ENCODE measurements around the gene EGFL7.

The EGFL7 gene

DNA sequence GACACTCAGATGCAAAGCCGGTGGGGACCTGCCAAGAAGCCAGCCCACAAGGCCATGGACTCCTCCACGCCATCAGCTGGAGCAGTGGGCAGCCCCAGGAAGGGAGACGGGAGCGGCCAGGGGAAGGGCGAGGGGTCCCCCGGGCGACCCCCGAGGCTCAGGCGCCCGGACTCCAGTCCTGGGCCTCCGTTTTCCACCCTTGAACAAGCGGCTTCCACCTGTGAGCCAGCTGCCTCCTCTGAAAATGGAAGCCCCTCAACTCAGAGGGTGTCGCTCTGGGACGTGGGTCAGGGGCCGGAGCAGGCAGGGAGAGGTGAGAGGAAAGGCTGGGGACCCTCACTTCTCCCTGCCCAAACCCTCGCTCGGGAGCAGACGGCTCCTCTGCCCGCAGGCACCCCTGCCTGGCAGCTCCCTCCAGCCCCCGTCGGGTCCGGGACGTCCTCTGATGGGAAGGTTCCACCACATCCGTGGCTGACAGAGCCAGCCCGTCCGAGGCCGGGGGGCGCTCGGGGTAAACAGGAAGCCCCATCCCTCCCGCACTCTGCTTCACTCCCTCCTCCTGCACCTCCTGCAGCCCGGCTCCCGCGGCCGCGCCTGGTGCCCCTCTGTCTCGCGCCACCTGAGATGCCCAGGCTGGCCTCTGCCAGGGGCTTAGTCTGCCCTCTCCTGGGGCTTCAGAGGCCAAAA is 3.7 kb upstream of the EGFL7 start:
- DNase-seq (ENCODE audit: low read depth, low spot score): no peak
- no peak overlapping the region for H3K27ac ChIP-seq

DNA sequence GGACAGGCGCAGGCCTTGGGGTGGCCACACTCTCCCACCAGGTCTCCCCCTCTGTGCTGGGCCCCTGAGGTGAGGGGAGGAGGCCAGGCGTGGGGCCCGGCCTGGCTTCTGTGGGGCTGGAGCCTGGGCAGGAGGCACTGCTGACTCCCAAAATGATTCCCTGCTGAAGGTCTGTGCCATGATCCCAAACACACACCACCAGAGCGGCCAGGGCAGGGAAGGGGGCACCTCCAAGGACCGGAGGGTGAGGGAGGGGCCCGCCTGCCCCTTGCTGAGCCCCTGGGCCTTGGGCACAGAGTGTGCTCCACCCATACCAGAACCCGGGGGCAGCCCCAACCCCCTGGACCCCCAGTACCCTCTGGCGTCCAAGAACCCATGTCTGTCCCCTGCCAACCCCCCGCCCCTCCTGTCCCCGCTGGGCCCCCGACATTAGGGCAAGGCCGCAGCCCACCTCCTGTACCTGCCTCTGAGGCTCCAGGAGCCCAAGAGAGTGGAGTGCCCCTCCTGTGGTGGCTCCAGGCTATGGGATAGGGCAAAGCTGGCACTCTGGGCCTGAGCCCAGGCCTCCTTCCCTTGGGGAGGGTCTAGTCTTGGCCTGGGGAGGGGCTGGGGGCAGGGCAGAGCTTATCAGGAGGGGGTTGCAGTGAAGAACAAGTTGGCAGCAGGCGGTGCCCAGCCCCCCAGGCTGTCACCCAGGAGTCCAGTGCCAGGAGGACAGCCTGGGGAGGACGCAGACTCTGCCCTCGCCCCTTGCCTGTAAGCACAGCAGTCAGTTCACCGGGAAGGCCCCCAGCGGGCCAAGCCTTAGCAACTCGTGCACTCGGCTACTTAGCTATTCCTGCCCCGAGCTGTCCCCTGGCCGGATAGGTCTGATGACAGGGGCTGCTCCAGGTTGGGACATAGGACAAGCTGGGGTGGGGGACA is 2.6 kb upstream of the EGFL7 start:
- no peak for DNase-seq (ENCODE audit: low read depth, low spot score)
- no peak overlapping the region for H3K27ac ChIP-seq

DNA sequence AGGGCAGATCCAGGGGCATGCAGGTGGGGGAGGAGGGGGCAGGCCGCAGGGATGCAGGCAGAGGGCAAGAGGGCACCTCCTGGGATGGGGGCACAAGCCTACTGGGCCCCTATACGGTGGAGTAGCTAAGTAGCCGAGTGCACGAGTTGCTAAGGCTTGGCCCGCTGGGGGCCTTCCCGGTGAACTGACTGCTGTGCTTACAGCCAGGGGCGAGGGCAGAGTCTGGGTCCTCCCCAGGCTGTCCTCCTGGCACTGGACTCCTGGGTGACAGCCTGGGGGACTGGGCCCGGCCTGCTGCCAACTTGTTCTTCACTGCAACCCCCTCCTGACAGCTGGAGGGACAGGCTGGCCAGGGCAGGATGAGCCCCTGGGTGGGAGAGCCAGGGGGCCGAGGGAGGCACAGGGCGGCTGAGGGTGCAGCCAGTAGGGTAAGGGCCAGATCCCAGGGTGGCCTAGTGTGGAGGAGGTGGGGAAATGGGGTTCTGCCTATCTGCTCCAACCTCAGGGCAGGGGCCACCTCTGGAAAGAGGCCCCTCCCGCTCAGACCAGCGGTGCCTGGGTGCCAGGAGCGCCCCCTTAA is 1.7 kb upstream of the EGFL7 start:
- H3K27ac ChIP-seq: no peak overlapping the region
- no peak for DNase-seq (ENCODE audit: low read depth, low spot score)

DNA sequence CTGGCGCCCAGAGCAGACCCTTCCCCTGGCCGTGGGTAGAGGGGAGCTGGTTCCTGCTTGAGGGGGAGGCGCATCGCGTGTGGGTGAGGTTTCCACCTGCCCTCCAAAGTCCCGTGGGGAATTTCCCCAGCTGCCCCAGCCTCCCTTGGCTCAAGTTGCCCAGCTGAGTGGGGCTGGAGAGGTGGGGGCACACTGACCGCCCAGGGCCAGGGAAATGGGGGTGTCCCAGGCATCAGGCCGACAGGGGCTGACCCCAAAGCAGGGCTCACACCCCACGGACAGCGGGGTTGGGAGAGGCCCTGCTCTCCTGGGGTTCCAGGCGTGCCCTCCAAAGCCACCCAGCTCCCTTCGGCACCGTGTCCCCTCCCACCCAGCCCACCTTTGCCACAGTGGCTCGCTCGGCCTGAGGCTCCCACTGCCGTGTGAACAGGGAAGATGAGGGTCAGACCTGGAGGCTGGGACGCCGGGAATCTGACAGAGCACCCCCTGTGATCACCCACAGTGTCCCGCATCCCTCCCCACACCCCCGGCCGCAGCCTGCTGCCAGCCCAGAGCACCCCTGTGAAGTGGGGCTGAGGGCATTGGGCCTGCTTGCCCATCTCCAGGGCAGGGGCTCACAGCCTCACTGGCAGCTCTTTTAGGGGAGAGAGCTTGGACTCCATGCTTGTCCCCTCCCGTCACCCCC is 933 bp upstream of the EGFL7 start:
- H3K27ac ChIP-seq: no peak overlapping the region
- no peak for DNase-seq (ENCODE audit: low read depth, low spot score)

DNA sequence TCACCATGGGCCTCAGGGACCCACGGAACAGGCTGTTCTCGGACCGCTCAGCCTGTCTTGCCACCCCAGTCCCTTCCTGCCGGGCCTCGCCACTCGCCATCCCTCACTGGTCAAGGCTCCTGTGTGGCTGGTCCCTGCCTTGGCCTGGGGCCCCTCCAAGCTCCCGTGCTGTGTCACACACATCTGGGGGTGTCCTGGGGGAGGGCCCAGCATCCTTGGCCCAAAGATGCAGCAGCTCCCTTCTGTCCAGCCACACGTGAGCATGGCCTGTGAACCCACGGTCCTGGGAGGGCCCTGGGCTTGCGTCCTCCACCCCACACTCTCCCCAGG is 425 bp upstream of the EGFL7 start:
- no peak overlapping the region for H3K27ac ChIP-seq
- DNase-seq (ENCODE audit: low read depth, low spot score): no peak

- H3K27ac ChIP-seq: no peak overlapping the region
Measured at GRCh38 chr9:136664000-136664915, 1.5 kb downstream of the EGFL7 start.

GRCh38 chr9:136665111-136665703 is 2.5 kb downstream of the EGFL7 start:
- H3K27ac ChIP-seq: no peak overlapping the region
- DNase-seq (ENCODE audit: low read depth, low spot score): no peak

More at GRCh38 chr9:136664000-136664915, 1.5 kb downstream of the EGFL7 start:
- no peak for DNase-seq (ENCODE audit: low read depth, low spot score)

DNA sequence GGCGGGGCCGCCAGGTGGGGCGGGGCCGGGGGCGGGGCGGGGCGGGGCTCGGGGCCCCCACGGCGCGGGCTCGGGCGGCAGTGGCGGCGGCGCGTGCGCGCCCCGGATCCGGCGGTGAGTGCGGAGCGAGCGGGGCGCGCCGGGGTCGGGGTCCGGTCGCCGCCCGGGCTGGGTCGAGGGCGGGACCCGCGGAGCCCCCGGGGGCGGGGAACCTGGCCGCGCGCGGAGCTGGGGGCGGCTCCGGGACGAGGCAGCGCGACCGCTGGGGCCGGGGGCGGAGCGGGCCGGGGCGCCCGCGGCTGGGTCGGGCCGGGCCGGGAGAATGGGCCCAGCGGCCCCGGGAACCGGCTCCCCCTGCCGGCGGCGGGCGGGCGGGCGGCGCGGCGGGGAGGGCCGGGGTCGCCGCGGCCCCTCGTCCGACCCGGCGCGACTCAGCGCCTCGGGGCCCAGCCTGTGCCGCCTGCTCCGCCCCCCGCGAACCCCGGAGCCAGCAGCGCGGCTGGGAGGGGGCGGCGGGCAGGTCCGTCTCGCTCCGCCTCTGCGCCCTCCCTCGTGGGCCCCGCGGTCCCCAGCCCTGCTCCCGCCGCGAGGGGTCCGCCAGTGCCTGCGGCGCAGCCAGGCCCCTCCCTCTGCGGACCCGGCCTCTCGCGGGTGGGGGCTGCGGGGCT is 3.1 kb downstream of the EGFL7 start:
- no peak overlapping the region for H3K27ac ChIP-seq
- DNase-seq (ENCODE audit: low read depth, low spot score): no peak

GRCh38 chr9:136666372-136667213 is 3.9 kb downstream of the EGFL7 start:
- no peak for DNase-seq (ENCODE audit: low read depth, low spot score)
- no peak overlapping the region for H3K27ac ChIP-seq

DNA sequence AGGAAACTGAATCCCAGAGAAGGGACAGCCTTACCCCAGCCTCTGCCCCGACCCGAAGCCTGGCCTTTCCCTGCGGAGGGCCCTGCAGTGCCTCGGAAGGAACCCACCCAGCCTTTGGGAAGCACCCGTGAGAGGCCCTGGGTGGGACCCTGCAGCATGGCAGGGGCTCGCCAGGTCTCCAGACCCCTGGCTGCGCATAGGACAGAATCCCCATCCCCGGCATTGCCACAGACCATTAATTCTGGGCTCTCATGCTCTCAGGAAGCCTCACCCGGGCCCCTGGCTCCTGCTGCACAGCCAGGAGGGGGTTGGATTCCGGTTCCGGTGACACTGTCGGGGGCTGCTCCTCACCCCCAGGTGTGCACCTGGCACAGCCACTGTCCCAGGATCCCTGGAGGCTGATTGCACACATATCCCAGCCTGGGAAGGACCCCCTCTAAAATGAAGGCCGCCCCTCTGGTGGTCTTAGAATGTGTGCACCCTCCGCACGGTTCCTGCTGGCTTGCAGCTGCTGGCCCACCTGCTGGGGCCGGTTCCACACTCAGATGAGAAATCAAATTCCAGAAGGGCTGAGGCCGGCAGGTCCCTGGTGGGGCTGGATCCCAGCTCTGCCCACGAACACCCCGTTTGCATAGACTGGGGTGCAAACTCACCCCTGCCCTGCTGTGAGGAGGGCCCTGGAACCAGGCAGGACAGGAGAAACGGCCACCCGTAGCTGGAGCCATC is 4.7 kb downstream of the EGFL7 start:
- H3K27ac ChIP-seq: no peak overlapping the region
- no peak for DNase-seq (ENCODE audit: low read depth, low spot score)

DNA sequence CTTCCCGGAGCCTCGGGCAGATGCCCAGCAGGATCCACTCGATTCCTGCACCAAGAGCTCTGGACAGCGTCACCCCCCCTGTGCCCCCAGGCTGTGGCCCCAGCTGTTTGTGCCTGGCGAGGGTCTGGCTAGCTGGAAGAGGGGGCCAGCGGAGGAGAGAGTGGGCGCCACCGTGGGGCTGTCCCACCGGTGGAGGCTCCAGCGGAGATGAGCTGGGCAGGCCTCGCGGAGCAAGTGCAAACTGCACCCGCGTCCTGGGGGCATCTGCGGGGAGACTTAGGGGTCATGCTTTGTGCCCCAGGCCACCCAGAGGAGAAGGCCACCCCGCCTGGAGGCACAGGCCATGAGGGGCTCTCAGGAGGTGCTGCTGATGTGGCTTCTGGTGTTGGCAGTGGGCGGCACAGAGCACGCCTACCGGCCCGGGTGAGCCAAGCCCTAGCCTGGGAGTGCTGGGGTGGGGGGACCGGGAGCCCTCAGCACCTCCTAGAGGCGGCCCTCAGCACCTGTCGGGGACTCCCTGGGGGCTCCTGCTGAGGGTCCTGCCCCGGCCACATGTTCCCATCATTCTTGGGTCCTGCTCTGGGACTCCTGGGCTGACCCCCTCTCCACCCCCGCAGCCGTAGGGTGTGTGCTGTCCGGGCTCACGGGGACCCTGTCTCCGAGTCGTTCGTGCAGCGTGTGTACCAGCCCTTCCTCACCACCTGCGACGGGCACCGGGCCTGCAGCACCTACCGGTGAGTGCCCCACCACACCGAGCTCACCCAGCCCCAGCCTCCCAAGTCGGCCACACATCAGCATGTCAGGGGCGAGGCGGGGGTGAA is 5.4 kb downstream of the EGFL7 start:
- DNase-seq (ENCODE audit: low read depth, low spot score): no peak
- H3K27ac ChIP-seq: no peak overlapping the region

DNA sequence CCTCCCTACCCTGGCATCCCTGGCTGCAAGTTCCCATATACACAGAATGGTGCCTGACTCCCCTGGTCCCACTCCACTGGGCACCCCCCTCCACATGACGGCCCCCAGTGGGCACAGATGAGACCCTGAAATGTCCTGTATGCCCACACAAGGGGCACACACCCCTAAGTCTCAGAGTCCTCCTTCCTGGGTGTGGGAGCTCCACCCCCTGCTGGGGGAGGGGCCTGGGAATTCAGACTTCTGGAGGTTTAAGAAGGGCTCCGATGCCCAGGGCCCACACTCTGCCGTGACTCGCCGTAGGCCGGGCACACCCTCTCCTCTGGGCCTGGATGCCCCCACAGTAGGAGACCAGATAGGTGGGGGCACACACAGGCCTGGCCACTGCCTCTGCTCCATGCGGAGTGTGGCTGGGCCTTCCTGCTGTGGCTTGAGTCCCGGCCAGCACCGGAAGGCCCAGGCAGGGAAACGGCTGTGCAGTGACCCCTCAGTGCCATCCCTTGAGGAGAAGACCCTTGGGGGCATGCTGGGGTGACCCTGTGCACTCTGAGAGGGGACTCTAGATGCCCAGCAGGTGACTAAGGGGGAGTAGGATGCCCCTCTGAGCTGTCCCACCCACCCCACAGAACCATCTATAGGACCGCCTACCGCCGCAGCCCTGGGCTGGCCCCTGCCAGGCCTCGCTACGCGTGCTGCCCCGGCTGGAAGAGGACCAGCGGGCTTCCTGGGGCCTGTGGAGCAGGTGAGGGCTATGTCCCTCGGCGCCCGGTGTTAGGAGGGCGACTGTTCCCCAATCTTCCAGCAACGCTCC is 6.5 kb downstream of the EGFL7 start:
- no peak for DNase-seq (ENCODE audit: low read depth, low spot score)
- H3K27ac ChIP-seq: no peak overlapping the region

DNA sequence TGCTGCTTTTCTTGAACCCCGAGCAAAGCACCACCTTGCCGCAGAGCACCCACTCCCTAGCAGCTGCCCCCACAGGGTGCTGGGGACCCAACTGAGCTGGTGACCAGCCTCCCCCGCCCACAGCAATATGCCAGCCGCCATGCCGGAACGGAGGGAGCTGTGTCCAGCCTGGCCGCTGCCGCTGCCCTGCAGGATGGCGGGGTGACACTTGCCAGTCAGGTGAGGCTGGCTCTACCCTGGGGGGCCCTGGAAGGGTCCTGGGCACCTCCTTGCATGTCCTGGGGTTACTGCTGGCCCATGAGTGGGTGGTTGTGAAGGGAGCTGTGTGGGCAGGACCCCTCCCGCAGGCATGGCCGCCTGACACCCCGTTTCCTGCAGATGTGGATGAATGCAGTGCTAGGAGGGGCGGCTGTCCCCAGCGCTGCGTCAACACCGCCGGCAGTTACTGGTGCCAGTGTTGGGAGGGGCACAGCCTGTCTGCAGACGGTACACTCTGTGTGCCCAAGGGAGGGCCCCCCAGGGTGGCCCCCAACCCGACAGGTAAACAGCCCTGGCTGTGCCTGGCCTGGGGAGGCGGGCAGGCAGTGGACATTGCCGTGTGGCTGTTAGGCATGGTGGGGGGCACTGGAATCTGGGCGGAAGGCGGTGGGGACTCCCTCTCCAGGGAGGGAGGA is 7.2 kb downstream of the EGFL7 start:
- DNase-seq (ENCODE audit: low read depth, low spot score): no peak

GRCh38 chr9:136670576-136671253 is 8.0 kb downstream of the EGFL7 start:
- no peak overlapping the region for H3K27ac ChIP-seq
- DNase-seq (ENCODE audit: low read depth, low spot score): no peak

More for the DNA sequence above, 7.2 kb downstream of the EGFL7 start:
- no peak overlapping the region for H3K27ac ChIP-seq

DNA sequence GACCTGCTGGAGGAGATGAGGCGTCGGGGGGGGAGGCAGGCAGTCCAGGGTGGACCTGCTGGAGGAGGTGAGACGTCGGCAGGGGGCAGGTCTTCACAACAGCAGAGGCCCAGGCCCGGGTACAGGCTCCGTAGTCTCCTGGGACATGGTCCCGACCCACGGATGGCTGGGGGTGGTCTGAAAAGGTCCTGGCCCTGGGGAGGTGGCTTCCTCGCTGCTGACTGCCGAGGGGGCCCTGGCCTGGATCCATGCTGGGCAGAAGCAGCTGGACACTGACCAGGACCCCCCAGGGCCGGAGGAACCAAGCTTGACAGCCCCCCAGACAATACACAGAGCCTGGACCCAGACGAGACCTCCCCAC is 8.5 kb downstream of the EGFL7 start:
- no peak overlapping the region for H3K27ac ChIP-seq
- no peak for DNase-seq (ENCODE audit: low read depth, low spot score)

Data from epithelial cell of prostate (primary cell).